Right forelimb (tissue), 1 donor: ENCODE data around the gene HOMER2.
"Not testable (repeated sequence)": the region's sequence is repeated elsewhere in the genome, so short reads cannot be mapped to it uniquely, and the experiment has no call there.

Experiments
- DNase-seq: peaks from one replicate; pipeline ENCODE4 v3.0.0-alpha.2; 2018

Gene HOMER2

GRCh38 chr15:82952158-82953081, at the start of gene HOMER2:
Gene HOMER2, minus strand, starts transcription at chr15:82952720. Its CDS starts 185 bp downstream, at chr15:82952535.
- peak; percentile 54 for DNase-seq

DNA sequence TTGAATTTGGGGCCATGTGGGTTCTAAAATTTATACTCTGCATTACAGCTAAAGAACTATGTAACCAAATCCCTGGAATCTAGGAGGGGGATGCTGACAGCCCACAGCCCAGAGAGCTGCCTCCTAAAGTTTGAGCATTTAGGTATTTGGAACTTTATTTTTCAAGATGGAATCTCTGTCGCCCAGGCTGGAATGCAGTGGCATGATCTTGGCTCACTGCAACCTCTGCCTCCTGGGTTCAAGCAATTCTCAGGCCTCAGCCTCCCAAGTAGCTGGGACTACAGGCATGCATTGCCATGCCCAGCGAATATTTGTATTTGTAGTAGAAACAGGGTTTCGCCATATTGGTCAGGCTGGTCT, 48.1 kb upstream of the HOMER2 start:
- DNase-seq = not testable (repeated sequence)

DNA sequence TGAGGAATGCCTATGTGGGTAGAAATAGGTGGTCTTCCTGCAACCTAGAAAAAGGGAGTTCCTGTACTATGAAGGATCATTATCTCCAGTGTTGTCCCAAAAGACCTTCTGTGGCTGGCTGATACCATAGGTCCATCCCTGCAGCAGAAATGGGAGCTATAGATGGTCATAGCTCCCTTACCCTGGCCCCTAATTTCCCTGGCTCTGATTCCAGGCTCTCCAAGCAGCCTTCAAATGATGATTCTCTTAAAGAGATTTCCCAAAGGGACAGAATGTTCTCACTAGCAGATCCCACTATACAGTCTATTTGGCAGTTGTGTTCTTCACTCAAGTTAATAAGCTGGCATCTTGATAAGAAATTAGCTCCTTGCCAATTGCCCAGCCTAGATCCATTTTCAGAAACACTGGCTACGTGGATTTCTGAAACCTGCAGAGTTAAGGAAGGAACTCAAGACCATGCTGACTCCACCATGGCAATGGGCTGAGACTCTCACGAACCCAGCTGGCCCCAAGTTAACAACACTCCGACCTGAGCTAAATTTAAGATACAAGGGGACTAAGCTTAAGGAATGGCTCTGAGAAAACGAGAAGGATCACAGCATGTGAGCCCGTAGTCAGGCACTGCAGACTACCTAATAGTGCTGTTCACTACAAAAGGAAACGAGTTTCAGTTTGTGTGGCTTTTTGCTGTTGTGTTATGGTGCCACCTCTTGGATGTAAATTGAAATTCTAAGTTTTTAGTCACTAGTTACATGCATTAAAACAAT, 47.6 kb upstream of the HOMER2 start:
- no peak for DNase-seq

GRCh38 chr15:82999426-82999825, 46.9 kb upstream of the HOMER2 start:
- no peak for DNase-seq

GRCh38 chr15:82995938-82996337, 43.4 kb upstream of the HOMER2 start:
- DNase-seq = no peak

- no peak for DNase-seq
Measured at GRCh38 chr15:82995076-82995475, 42.6 kb upstream of the HOMER2 start.

GRCh38 chr15:82993144-82993543, 40.6 kb upstream of the HOMER2 start:
- DNase-seq = no peak

- no peak for DNase-seq
Measured at GRCh38 chr15:82992436-82992998, 40.0 kb upstream of the HOMER2 start.

GRCh38 chr15:82986442-82986780, 33.9 kb upstream of the HOMER2 start:
- no peak for DNase-seq

GRCh38 chr15:82985688-82986441, 33.3 kb upstream of the HOMER2 start, which contains the start of gene RAMAC:
Gene RAMAC, plus strand, starts transcription at chr15:82986210. Its CDS starts 2,809 bp downstream, at chr15:82989019.
- peak; percentile 94 for DNase-seq

- DNase-seq = no peak
Measured at GRCh38 chr15:82980981-82981380, 28.5 kb upstream of the HOMER2 start.

DNA sequence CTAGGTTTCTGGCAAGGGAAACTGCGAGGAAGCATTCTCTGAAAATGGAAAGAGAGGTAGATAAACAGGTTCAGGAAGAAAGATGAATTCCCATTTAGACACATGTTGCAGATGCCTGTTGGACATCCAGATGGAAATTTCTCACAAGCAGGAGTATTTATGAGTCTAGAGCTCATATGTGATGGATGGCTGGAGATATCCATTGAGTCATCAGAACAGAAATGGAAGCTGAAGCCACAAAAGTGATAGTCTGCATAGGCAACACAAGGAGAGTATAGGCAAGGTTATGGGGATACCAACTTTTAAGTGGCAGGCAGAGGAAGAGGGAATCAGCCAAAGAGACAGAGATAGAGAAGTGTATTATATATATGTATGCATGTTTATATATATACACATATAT, 27.2 kb upstream of the HOMER2 start:
- no peak for DNase-seq

DNA sequence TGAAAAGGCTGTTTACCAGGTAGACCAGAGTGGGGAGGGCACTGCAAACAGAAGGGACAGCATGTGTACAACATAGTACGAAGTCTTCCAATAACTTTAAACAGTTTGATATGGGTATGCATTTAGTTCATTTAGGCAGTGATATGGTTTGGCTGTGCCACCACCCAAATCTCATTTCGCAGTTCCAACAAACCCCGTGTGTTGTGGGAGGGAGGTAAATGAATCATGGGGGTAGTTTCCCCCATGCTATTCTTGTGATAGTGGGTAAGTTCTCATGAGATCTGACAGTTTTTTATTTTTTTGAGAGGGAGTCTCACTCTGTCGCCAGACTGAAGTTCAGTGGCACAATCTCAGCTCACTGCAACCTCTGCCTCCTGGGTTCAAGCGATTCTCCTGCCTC, 25.9 kb upstream of the HOMER2 start:
- no peak for DNase-seq

DNA sequence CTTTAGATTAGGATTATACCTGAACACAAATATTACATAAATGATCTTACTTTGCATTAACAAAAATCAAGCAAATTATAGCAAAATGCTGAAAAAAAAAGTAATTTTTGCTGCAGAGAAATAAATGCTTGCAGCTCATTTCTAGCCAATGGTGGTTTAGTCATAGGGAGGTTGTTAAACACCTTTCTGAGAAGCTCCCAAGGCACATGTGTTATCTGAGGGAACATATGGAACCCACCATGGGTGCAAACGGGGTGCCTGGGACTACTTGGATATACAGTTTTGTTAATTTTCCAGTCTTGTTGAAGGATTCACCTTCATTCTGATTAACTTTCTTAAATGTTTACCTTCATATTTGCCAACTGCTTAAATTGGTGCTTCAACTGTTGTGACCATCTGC, 24.6 kb upstream of the HOMER2 start:
- no peak for DNase-seq

DNA sequence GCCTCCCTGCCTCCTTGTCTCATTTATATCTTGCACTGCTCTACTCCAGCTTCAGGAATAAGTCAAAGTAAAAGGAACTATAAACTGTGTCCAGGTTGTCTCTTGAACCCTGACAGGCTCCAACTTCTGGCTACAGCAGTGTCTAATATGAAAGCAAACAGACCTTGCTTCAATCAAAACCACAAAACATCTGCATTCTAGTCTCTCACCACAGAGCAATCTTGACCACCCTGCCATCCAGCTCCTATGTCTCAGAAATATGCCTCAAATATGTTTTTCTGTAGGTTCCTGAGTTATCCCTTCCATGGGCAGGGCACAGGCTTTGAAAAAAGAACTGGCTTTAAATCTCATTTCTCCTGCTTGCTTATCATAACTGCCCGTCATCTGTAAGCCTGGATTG, 20.5 kb upstream of the HOMER2 start:
- no peak for DNase-seq

- DNase-seq = no peak
Measured at GRCh38 chr15:82971218-82971984, 18.9 kb upstream of the HOMER2 start.

DNA sequence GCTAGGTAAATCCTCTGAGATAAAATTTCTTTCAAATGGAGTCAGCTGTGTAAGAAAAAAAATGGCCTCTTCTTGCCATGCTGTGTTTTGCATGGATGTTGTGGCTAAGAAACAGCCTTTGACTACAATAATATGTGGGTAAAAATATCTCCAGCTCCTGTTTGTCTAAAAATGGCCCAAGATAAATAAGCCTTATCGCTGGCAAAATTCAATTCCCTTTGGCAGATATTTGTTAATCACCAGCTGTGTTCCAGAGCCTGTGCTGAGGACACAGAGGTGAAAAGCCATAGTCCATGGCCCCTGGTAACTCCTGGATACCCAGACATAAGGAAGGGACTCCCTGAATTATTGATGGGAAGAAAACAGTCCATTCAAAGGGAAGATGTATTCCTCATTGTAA, 18.2 kb upstream of the HOMER2 start:
- no peak for DNase-seq

GRCh38 chr15:82970078-82970686, 17.7 kb upstream of the HOMER2 start:
- DNase-seq = no peak

GRCh38 chr15:82969353-82969752, 16.8 kb upstream of the HOMER2 start:
- DNase-seq = no peak

DNA sequence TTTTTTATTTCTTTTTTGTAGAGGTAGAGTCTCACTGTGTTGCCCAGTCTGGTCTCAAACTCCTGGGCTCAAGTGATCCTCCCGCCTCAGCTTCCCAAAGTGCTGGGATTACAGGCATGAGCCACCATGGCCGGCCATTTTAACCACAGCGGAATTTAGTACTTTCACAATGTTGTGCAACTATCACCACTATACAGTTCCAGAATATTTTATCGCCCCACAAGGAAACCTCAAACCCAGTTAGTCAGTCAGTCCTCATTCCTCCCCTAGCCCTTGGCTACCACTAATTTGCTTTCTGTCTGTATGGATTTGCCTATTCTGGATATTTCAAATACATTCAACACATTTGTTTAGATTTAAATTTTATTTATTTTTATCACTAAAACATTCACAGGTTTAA, 15.5 kb upstream of the HOMER2 start:
- no peak for DNase-seq

DNA sequence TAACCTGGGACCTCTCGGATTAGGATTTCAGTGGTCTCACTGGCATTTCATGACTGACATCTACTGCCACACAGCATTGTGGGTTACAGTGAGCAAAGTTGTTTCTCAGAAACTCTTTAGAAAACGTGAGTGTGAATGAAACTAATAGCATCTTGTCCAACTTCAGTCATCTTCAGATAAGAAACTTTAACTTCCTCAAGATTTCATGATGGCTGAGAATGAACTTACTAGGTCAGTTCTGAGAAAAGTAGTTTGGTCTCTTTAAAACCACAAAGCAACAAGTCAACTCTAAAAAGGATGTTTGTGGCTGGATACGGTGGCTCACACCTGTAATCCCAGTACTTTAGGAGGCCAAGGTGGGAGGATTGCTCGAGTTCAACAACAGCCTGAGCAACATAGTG, 14.2 kb upstream of the HOMER2 start:
- no peak for DNase-seq

DNA sequence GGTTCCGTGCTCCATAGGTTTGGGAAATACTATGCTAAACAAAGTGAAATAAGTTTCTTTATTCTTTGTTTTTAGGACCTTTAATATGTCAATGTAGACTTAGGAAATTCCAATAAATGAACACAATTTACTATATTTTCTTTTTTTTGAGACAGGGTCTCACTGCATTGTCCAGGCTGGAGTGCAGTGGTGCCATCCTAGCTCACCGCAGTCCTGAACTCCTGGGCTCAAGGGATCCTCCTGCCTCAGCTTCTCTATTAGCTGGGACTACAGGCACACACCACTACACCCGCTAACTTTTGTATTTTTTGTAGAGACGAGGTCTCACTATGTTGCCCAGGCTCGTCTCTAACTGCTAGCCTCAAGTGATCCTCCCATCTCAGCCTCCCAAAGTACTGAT, 12.4 kb upstream of the HOMER2 start:
- no peak for DNase-seq
